GM12864 (cell line): ENCODE measurements around the gene TENM3.

ENCODE experiments used
- DNase-seq: peaks from one replicate; pipeline ENCODE4 v3.0.0-alpha.2; 2011; ENCODE audit warnings: low read depth
- H3K4me3 ChIP-seq: 2 replicates; pipeline ENCODE4 v1.5.1; 2011; ENCODE audit warnings: mild to moderate bottlenecking, low read depth, low read length, control low read depth
- TF ChIP-seq, protein P1 (sequence below): IDR thresholded peaks from 2 replicates; pipeline ENCODE4 v1.5.1; 2011; ENCODE audit warnings: low read depth, mild to moderate bottlenecking, moderate library complexity, low read length, control low read depth, inconsistent platforms; ENCODE audit errors: missing control alignments

The TENM3 gene

DNA sequence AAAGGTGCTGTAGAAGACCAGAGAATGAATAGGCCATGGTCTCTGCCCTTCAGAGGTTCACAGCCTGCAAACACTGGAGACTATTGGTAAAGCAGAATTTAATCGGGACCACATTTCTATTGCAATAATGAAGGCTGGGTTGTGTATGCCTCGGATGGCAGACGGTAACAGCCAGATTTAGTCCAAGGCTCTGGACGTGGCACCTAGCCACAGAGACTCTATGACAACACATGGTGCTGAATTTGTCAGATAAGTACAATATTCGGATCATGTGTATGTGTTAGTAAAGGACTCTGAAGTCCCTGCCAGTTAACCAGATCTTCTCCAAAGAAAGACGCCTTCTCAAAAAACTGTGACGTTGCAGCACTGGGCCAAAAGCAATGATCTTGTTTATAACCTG is 545.0 kb downstream of the TENM3 start:
- no peak overlapping the region for H3K4me3 ChIP-seq
- no peak for DNase-seq
- TF ChIP-seq, protein P1, sequence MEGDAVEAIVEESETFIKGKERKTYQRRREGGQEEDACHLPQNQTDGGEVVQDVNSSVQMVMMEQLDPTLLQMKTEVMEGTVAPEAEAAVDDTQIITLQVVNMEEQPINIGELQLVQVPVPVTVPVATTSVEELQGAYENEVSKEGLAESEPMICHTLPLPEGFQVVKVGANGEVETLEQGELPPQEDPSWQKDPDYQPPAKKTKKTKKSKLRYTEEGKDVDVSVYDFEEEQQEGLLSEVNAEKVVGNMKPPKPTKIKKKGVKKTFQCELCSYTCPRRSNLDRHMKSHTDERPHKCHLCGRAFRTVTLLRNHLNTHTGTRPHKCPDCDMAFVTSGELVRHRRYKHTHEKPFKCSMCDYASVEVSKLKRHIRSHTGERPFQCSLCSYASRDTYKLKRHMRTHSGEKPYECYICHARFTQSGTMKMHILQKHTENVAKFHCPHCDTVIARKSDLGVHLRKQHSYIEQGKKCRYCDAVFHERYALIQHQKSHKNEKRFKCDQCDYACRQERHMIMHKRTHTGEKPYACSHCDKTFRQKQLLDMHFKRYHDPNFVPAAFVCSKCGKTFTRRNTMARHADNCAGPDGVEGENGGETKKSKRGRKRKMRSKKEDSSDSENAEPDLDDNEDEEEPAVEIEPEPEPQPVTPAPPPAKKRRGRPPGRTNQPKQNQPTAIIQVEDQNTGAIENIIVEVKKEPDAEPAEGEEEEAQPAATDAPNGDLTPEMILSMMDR, result no peak

DNA sequence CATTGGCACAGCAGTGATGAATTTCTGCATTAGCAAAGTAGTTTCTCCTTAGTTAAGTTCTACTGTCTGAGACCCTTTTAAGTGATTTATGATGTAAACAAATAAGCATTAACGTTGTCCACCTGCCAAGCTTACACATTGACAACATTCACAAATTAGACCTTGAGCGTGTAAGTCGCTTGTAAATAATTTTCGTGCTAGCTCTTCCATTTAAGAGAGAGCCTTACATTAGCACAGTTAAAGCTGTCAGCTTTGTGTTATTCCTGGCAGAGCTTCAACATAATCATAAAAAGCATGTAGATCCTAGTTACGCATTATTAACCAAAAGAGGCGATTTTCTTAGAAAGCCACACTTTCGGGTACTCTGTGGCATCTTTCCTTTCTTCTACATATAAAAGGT is 546.3 kb downstream of the TENM3 start:
- no peak for DNase-seq
- TF ChIP-seq, protein P1, result no peak
- H3K4me3 ChIP-seq, result no peak overlapping the region

DNA sequence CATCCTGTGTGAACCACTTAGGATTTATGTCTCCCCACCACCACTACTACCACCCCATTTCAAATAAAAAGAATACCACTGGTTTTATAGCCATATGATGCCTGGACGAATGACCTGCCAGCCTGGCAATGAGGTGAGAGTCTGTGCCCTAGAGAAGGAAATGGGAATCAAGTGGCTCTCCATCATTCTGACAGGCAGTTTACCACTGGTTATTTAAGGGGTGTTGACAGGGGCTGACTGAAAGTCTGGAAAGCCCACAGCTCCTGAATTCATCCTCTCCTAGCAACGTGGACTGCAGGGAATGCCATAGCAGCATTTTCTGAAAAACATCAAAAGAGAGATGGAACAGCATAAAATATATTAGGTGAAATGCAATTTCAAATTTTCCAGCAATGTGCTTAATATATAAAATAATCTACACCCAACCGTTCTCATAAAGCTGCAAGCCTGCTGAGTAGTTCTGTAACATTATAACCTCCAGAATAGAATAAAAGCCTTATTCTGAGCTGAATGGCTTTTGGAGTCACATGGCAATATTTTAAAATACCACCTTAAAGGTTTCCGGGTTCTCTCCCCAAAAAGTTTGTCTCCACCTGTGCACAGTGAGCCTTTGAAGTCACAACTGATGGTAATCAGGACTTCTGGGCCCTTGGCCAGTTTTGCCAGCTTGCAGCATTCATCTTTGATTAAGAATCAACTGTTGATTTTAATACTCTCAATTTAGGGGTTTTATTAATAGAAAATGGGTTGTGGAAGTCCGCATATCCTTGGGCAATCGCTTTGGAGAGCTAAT is 552.4 kb downstream of the TENM3 start:
- H3K4me3 ChIP-seq, result no peak overlapping the region
- no peak for DNase-seq
- TF ChIP-seq, protein P1, result no peak

DNA sequence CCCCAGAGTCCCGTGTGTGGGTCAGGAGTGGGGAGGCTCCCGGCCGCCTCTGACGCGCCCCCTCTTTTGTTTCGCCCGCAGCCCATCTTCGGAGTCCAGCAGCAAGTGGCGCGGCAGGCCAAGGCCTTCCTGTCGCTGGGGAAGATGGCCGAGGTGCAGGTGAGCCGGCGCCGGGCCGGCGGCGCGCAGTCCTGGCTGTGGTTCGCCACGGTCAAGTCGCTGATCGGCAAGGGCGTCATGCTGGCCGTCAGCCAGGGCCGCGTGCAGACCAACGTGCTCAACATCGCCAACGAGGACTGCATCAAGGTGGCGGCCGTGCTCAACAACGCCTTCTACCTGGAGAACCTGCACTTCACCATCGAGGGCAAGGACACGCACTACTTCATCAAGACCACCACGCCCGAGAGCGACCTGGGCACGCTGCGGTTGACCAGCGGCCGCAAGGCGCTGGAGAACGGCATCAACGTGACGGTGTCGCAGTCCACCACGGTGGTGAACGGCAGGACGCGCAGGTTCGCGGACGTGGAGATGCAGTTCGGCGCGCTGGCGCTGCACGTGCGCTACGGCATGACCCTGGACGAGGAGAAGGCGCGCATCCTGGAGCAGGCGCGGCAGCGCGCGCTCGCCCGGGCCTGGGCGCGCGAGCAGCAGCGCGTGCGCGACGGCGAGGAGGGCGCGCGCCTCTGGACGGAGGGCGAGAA is 556.5 kb downstream of the TENM3 start:
- no peak for DNase-seq
- no peak overlapping the region for H3K4me3 ChIP-seq
- TF ChIP-seq, protein P1, result no peak

DNA sequence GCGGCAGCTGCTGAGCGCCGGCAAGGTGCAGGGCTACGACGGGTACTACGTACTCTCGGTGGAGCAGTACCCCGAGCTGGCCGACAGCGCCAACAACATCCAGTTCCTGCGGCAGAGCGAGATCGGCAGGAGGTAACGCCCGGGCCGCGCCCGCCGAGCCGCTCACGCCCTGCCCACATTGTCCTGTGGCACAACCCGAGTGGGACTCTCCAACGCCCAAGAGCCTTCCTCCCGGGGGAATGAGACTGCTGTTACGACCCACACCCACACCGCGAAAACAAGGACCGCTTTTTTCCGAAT is 557.0 kb downstream of the TENM3 start:
- TF ChIP-seq, protein P1, result no peak
- DNase-seq, result no peak
- H3K4me3 ChIP-seq, result no peak overlapping the region

DNA sequence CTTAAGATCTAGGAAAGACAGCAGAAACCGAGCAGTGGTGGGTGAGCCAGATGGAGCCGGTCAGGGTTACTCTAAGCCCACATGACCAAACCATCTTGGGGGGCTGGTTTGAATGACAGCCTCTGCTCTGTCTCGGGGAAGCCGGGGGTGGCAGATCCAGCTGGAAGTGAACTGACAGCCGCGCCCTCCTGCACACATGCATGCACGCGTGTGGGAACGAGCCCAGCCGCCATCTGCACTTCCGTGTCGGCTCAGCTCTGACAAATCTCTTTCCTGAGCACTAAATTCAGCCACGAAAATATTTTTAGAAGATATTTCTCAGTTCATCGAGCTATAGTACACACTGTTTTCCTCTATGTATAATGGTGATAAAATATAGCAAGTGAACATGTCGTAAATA is 558.4 kb downstream of the TENM3 start:
- DNase-seq, result no peak
- no peak overlapping the region for H3K4me3 ChIP-seq
- TF ChIP-seq, protein P1, result no peak

DNA sequence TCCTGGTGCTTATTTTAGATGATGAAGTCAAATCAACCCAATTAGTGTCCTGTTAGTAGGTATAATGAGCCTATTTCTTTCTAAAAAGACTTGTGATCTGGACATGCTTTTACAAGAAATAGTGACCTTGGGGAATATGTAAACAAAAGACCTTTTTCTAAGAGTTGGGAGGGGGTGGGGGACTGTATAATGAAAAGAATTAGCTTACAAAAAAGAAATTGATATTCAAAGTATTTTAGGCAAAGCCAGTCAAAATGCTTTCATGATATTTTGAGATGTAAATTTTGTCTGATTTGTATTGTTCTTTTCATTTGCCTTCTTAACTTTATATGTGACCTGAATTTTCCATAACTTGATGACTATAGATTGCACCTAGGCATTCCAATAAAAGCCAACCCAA is 559.4 kb downstream of the TENM3 start:
- DNase-seq, result no peak
- no peak overlapping the region for H3K4me3 ChIP-seq
- TF ChIP-seq, protein P1, result no peak
